Kidney epithelial cell (primary cell): ENCODE results near the gene PNLIPRP1. TPM values are rescaled to one million over a fixed set of nuclear protein-coding genes. Genes with fewer than 3 reads are reported as not detected.

ENCODE experiments used
- DNase-seq: peaks from one replicate; pipeline ENCODE4 v3.0.0-alpha.2; 2010; ENCODE audit warnings: low read depth
- H3K27me3 ChIP-seq: 2 replicates; pipeline ENCODE4 v1.6.0; 2011; ENCODE audit warnings: low read length; ENCODE audit not compliant: control insufficient read depth, insufficient read depth
- H3K36me3 ChIP-seq: 2 replicates; pipeline ENCODE4 v1.5.1; 2011; ENCODE audit warnings: low read length; ENCODE audit not compliant: control insufficient read depth, insufficient read depth
- H3K4me3 ChIP-seq: 2 replicates; pipeline ENCODE4 v1.5.1; 2011; ENCODE audit warnings: low read depth, mild to moderate bottlenecking, control low read depth, low read length
- total RNA-seq: library from RNA; depleted of rRNA; stranded (reverse); fragments of >200 nt; gene quantifications from 2 replicates; pipeline ENCODE4 v1.2.3, GENCODE V29; 2015
- TF ChIP-seq, protein P1 (sequence below): IDR thresholded peaks from 2 replicates; pipeline ENCODE4 v1.5.1; 2011; ENCODE audit warnings: mild to moderate bottlenecking, moderate library complexity, low read length, control low read depth, inconsistent platforms; ENCODE audit not compliant: insufficient read depth, poor library complexity, severe bottlenecking

The PNLIPRP1 gene
- total RNA-seq, 1 donor from 2014 or later = not detected

DNA sequence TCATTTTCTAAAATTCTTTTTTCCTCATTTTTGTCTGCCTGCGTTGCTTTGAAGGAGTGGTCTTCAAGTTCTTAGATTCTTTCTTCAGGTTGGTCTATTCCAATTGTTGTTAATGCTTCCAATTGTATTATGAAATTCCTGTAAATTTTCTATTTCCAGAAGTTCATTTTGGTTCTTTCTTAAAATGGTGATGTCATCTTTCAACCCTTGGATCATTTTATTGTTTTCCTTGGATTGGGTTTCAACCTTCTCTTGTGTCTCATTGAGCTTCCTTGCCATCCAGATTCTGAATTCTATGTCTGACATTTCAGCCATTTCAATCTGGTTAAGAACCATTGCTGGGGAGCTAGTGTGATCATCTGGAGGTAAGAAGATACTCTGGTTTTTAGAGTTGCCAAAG lies 63.1 kb downstream of the PNLIPRP1 start:
- H3K27me3 ChIP-seq = peaks cover 6% of the 10 kb centered on the region
- no peak overlapping the region for H3K4me3 ChIP-seq
- TF ChIP-seq, protein P1, sequence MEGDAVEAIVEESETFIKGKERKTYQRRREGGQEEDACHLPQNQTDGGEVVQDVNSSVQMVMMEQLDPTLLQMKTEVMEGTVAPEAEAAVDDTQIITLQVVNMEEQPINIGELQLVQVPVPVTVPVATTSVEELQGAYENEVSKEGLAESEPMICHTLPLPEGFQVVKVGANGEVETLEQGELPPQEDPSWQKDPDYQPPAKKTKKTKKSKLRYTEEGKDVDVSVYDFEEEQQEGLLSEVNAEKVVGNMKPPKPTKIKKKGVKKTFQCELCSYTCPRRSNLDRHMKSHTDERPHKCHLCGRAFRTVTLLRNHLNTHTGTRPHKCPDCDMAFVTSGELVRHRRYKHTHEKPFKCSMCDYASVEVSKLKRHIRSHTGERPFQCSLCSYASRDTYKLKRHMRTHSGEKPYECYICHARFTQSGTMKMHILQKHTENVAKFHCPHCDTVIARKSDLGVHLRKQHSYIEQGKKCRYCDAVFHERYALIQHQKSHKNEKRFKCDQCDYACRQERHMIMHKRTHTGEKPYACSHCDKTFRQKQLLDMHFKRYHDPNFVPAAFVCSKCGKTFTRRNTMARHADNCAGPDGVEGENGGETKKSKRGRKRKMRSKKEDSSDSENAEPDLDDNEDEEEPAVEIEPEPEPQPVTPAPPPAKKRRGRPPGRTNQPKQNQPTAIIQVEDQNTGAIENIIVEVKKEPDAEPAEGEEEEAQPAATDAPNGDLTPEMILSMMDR = no peak
- no peaks in the 10 kb centered on the region for H3K36me3 ChIP-seq
- DNase-seq = no peak

- TF ChIP-seq, protein P1 = peak; percentile 23
These were observed 64.1 kb downstream of the PNLIPRP1 start for GRCh38 chr10:116654816-116655215.

GRCh38 chr10:116655568-116655967 lies 64.8 kb downstream of the PNLIPRP1 start:
- TF ChIP-seq, protein P1 = no peak
- Histone ChIP-seq H3K27me3 (peaks cover 6% of the 10 kb centered on the region), H3K36me3 (no peaks in the 10 kb centered on the region), H3K4me3 (no peak overlapping the region)
- DNase-seq = no peak

More at GRCh38 chr10:116654816-116655215, 64.1 kb downstream of the PNLIPRP1 start:
- Histone ChIP-seq H3K4me3 (no peak overlapping the region), H3K36me3 (no peaks in the 10 kb centered on the region), H3K27me3 (peaks cover 6% of the 10 kb centered on the region)
- no peak for DNase-seq

DNA sequence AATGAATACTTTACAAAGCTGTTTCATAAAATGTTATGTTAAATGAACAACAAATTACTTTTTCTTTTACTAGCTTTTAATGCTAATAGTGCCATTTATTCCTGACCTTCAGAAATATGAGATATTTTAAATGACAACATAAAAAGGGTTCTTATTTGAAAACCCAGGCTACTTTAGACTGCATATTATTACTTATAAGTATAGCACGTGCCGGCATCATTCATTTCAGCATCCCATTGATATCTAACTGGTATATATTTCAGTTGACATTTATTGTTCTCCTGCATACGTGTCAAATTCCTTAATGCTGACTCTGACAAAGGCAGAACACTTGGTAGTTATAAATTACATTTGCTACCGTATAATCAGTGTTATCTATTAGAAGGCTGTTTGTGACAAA lies 65.3 kb downstream of the PNLIPRP1 start:
- Histone ChIP-seq H3K27me3 (peaks cover 6% of the 10 kb centered on the region), H3K36me3 (no peaks in the 10 kb centered on the region), H3K4me3 (no peak overlapping the region)
- DNase-seq = no peak
- TF ChIP-seq, protein P1 = no peak

GRCh38 chr10:116657863-116658551 lies 67.2 kb downstream of the PNLIPRP1 start:
- no peak for DNase-seq
- H3K27me3 ChIP-seq = peaks cover 6% of the 10 kb centered on the region
- no peaks in the 10 kb centered on the region for H3K36me3 ChIP-seq
- no peak overlapping the region for H3K4me3 ChIP-seq
- TF ChIP-seq, protein P1 = no peak

Other genes with a start within 250 kb of the PNLIPRP1 start
- not detected in 2 replicates for gene PNLIPRP3, start 163.1 kb upstream of the PNLIPRP1 start, total RNA-seq
- gene PNLIP, start 45.0 kb upstream of the PNLIPRP1 start, total RNA-seq = not detected in 2 replicates
- gene PNLIPRP2, start 30.0 kb downstream of the PNLIPRP1 start, total RNA-seq = not detected in 2 replicates
- 11.4 and 13.7 TPM in 2 replicates for gene HSPA12A, start 151.6 kb downstream of the PNLIPRP1 start, total RNA-seq